Astrocyte (in vitro differentiated cells and primary cell): ENCODE results near the gene CELF4.

Source experiments
- EZH2 ChIP-seq: IDR thresholded peaks from 2 replicates; pipeline ENCODE4 v1.6.1; 2012; ENCODE audit warnings: mild to moderate bottlenecking, low read length, inconsistent platforms; ENCODE audit not compliant: insufficient read depth
- TF ChIP-seq, protein P1 (sequence below): IDR thresholded peaks from 2 replicates; pipeline ENCODE4 v1.5.1; 2011; ENCODE audit warnings: low read depth, mild to moderate bottlenecking, inconsistent platforms, low read length, moderate library complexity; ENCODE audit not compliant: insufficient read depth

DNA sequence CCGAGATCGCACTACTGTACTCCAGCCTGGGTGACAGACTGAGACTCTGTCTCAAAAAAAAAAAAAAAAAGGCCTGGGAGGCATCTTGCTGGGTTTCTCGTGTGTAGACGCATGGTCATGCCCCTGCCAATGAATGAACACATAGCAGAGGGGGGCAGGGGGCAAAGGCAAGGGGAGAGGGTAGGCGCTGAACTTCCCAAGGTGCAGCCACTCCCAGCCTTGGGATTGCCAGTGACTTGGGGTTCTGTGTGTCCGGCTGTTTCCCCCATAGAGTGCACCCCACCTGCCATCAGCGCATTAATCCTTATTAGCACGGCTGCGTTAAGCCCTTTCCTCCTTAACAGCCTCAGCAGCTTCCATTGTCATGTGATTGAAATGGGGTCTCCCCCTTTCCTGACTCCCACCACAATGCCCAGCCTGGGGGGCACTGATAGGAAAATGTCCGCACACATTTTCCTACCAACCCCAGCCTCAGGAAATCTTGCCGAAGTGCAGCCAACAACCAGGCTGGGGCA is 225.8 kb downstream of the CELF4 start:
- TF ChIP-seq, protein P1, sequence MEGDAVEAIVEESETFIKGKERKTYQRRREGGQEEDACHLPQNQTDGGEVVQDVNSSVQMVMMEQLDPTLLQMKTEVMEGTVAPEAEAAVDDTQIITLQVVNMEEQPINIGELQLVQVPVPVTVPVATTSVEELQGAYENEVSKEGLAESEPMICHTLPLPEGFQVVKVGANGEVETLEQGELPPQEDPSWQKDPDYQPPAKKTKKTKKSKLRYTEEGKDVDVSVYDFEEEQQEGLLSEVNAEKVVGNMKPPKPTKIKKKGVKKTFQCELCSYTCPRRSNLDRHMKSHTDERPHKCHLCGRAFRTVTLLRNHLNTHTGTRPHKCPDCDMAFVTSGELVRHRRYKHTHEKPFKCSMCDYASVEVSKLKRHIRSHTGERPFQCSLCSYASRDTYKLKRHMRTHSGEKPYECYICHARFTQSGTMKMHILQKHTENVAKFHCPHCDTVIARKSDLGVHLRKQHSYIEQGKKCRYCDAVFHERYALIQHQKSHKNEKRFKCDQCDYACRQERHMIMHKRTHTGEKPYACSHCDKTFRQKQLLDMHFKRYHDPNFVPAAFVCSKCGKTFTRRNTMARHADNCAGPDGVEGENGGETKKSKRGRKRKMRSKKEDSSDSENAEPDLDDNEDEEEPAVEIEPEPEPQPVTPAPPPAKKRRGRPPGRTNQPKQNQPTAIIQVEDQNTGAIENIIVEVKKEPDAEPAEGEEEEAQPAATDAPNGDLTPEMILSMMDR, result no peak
- no peak for TF ChIP-seq EZH2
